Measurements from ENCODE around the gene SAMD8.

SAMD8 gene

GRCh38 chr10:75084834-75085384 is 26.5 kb upstream of the SAMD8 start:
- DNase-seq (ENCODE audit: low read depth in 3 of 3, low spot score in 1 of 3) = no peak

GRCh38 chr10:75086278-75086934 is 25.1 kb upstream of the SAMD8 start:
- DNase-seq (ENCODE audit: low read depth in 3 of 3, low spot score in 1 of 3) = no peak

GRCh38 chr10:75088640-75089039 is 22.8 kb upstream of the SAMD8 start:
- no peak for DNase-seq (ENCODE audit: low read depth in 3 of 3, low spot score in 1 of 3)

GRCh38 chr10:75089634-75090033 is 21.8 kb upstream of the SAMD8 start:
- DNase-seq (ENCODE audit: low read depth in 3 of 3, low spot score in 1 of 3) = no peak

- no peak for DNase-seq (ENCODE audit: low read depth in 3 of 3, low spot score in 1 of 3)
These were observed 20.3 kb upstream of the SAMD8 start for GRCh38 chr10:75091146-75091545.

GRCh38 chr10:75094465-75094864 is 17.0 kb upstream of the SAMD8 start:
- no peak for DNase-seq (ENCODE audit: low read depth in 3 of 3, low spot score in 1 of 3)

GRCh38 chr10:75095631-75096030 is 15.8 kb upstream of the SAMD8 start:
- DNase-seq (ENCODE audit: low read depth in 3 of 3, low spot score in 1 of 3) = no peak

- DNase-seq (ENCODE audit: low read depth in 3 of 3, low spot score in 1 of 3) = no peak
These were observed 14.7 kb upstream of the SAMD8 start for GRCh38 chr10:75096749-75097148.

- DNase-seq (ENCODE audit: low read depth in 3 of 3, low spot score in 1 of 3) = no peak
These were observed 13.7 kb upstream of the SAMD8 start for GRCh38 chr10:75097666-75098285.

GRCh38 chr10:75098902-75099673 is 12.4 kb upstream of the SAMD8 start:
- no peak for DNase-seq (ENCODE audit: low read depth in 3 of 3, low spot score in 1 of 3)

- DNase-seq (ENCODE audit: low read depth in 3 of 3, low spot score in 1 of 3) = peak; percentile 46 to 79 (median 68)
These were observed 11.3 kb upstream of the SAMD8 start for GRCh38 chr10:75099952-75100763.

- DNase-seq (ENCODE audit: low read depth in 3 of 3, low spot score in 1 of 3) = no peak
These were observed 10.6 kb upstream of the SAMD8 start for GRCh38 chr10:75100764-75101291.

- DNase-seq (ENCODE audit: low read depth in 3 of 3, low spot score in 1 of 3) = no peak
These were observed 9.8 kb upstream of the SAMD8 start for GRCh38 chr10:75101416-75102251.

GRCh38 chr10:75102830-75103673 is 8.4 kb upstream of the SAMD8 start:
- no peak for DNase-seq (ENCODE audit: low read depth in 3 of 3, low spot score in 1 of 3)

- no peak for DNase-seq (ENCODE audit: low read depth in 3 of 3, low spot score in 1 of 3)
These were observed 7.4 kb upstream of the SAMD8 start for GRCh38 chr10:75103881-75104686.

- no peak for DNase-seq (ENCODE audit: low read depth in 3 of 3, low spot score in 1 of 3)
These were observed 6.6 kb upstream of the SAMD8 start for GRCh38 chr10:75104842-75105241.

GRCh38 chr10:75105576-75106197 is 5.8 kb upstream of the SAMD8 start:
- no peak for DNase-seq (ENCODE audit: low read depth in 3 of 3, low spot score in 1 of 3)

- no peak for DNase-seq (ENCODE audit: low read depth in 3 of 3, low spot score in 1 of 3)
These were observed 5.2 kb upstream of the SAMD8 start for GRCh38 chr10:75106242-75106641.

Data from stimulated activated CD4-positive, alpha-beta T cell treated with anti-CD3 and anti-CD28 coated beads, TNF-alpha, amount 100 ng/mL, for 1 hour (primary cell).